Trophoblast cell (in vitro differentiated cells and primary cell): ENCODE data around the gene ATP8A2.

ENCODE experiments used
- DNase-seq, 2 donors: peaks; one replicate each; pipeline ENCODE4 v3.0.0-alpha.2; 2016
- H2AFZ ChIP-seq: 2 replicates; pipeline ENCODE4 v1.6.1; 2013; ENCODE audit warnings: low read length, moderate library complexity, mild to moderate bottlenecking; ENCODE audit not compliant: insufficient read depth, poor library complexity
- H2AK5ac ChIP-seq: 2 replicates; pipeline ENCODE4 v1.6.1; 2013; ENCODE audit warnings: mild to moderate bottlenecking, low read length
- H2BK120ac ChIP-seq: 2 replicates; pipeline ENCODE4 v1.6.1; 2013; ENCODE audit warnings: low read length, mild to moderate bottlenecking, moderate library complexity; ENCODE audit not compliant: insufficient read depth, poor library complexity
- H2BK12ac ChIP-seq: 2 replicates; pipeline ENCODE4 v1.6.1; 2013; ENCODE audit warnings: mild to moderate bottlenecking, low read length, moderate library complexity
- H2BK5ac ChIP-seq: 2 replicates; pipeline ENCODE4 v1.6.1; 2013; ENCODE audit warnings: low read length, low read depth, moderate library complexity, mild to moderate bottlenecking; ENCODE audit not compliant: poor library complexity
- H3K14ac ChIP-seq: 2 replicates; pipeline ENCODE4 v1.6.1; 2013; ENCODE audit warnings: mild to moderate bottlenecking, low read length
- H3K18ac ChIP-seq: 2 replicates; pipeline ENCODE4 v1.6.1; 2013; ENCODE audit warnings: mild to moderate bottlenecking, low read length
- H3K23ac ChIP-seq: 2 replicates; pipeline ENCODE4 v1.6.1; 2013; ENCODE audit warnings: low read length
- H3K27ac ChIP-seq: 2 replicates; pipeline ENCODE4 v1.5.1; 2013; ENCODE audit warnings: low read depth, mild to moderate bottlenecking, inconsistent platforms, low read length, moderate library complexity
- H3K27me3 ChIP-seq: 2 replicates; pipeline ENCODE4 v1.6.1; 2013; ENCODE audit warnings: inconsistent platforms, mild to moderate bottlenecking, low read length, moderate library complexity; ENCODE audit not compliant: insufficient read depth
- H3K36me3 ChIP-seq, 2 experiments: 1 replicate in 1 of 2; 2 replicates in 1 of 2; pipeline ENCODE4 v1.6.1; 2013; ENCODE audit warnings: low read length in 2 of 2, mild to moderate bottlenecking in 2 of 2, moderate library complexity in 1 of 2; ENCODE audit not compliant: insufficient read depth in 2 of 2, control insufficient read depth in 1 of 2
- H3K4ac ChIP-seq: 2 replicates; pipeline ENCODE4 v1.6.1; 2013; ENCODE audit warnings: low read depth, mild to moderate bottlenecking, low read length, moderate library complexity
- H3K4me1 ChIP-seq, 2 experiments: 1 replicate in 1 of 2; 2 replicates in 1 of 2; pipeline ENCODE4 v1.6.1; 2013; ENCODE audit warnings: low read length in 2 of 2, mild to moderate bottlenecking in 2 of 2, moderate library complexity in 1 of 2; ENCODE audit not compliant: insufficient read depth in 2 of 2, control insufficient read depth in 1 of 2
- H3K4me2 ChIP-seq: 2 replicates; pipeline ENCODE4 v1.6.1; 2013; ENCODE audit warnings: inconsistent platforms, mild to moderate bottlenecking, low read length, moderate library complexity
- H3K4me3 ChIP-seq: 2 replicates; pipeline ENCODE4 v1.5.1; 2013; ENCODE audit warnings: mild to moderate bottlenecking, low read depth, low read length, inconsistent platforms
- H3K79me1 ChIP-seq: one replicate; pipeline ENCODE4 v1.6.1; 2013; ENCODE audit warnings: low read length
- H3K79me2 ChIP-seq: 2 replicates; pipeline ENCODE4 v1.6.1; 2013; ENCODE audit warnings: low read length, mild to moderate bottlenecking; ENCODE audit not compliant: control insufficient read depth, insufficient read depth, poor library complexity
- H3K9ac ChIP-seq: 2 replicates; pipeline ENCODE4 v1.6.1; 2013; ENCODE audit warnings: mild to moderate bottlenecking, low read length
- H3K9me3 ChIP-seq: 2 replicates; pipeline ENCODE4 v1.6.1; 2013; ENCODE audit warnings: low read depth, mild to moderate bottlenecking, control low read depth, inconsistent platforms, low read length; ENCODE audit not compliant: insufficient read depth
- H4K12ac ChIP-seq: 2 replicates; pipeline ENCODE4 v1.6.1; 2013; ENCODE audit warnings: low read depth, mild to moderate bottlenecking, low read length, moderate library complexity
- H4K8ac ChIP-seq: 2 replicates; pipeline ENCODE4 v1.6.1; 2013; ENCODE audit warnings: low read depth, mild to moderate bottlenecking, low read length, moderate library complexity
- H4K91ac ChIP-seq: one replicate; pipeline ENCODE4 v1.6.1; 2013; ENCODE audit warnings: low read depth, mild to moderate bottlenecking, low read length, moderate library complexity
- WGBS: extraction: QIAGEN DNeasy Blood & Tissue Kit; methylation state at CpG from one replicate; pipeline ENCODE4 v1.1.7; 2013; ENCODE audit warnings: missing lambda C conversion rate; ENCODE audit not compliant: insufficient read length, insufficient coverage; ENCODE audit errors: extremely low coverage; 5-methylcytosine and 5-hydroxymethylcytosine counted together

The ATP8A2 gene

GRCh38 chr13:25933520-25933919 lies 561.7 kb downstream of the ATP8A2 start:
- no peak overlapping the region for H2BK120ac ChIP-seq
- no peaks in the 10 kb centered on the region for H3K79me2 ChIP-seq
- H3K79me1 ChIP-seq, result no peaks in the 10 kb centered on the region
- no CpG with 5 or more reads among the region's 4 CpGs for WGBS
- no peak overlapping the region for H3K23ac ChIP-seq
- H3K4me1 ChIP-seq, result no peaks in the 10 kb centered on the region
- H4K12ac ChIP-seq, result no peak overlapping the region
- H2BK5ac ChIP-seq, result no peak overlapping the region
- no peak overlapping the region for H3K4me2 ChIP-seq
- DNase-seq, result no peak
- H3K18ac ChIP-seq, result no peak overlapping the region
- no peak overlapping the region for H2BK12ac ChIP-seq
- no peaks in the 10 kb centered on the region for H3K36me3 ChIP-seq
- no peak overlapping the region for H3K4me3 ChIP-seq
- H2AFZ ChIP-seq, result no peak overlapping the region
- no peaks in the 10 kb centered on the region for H3K27me3 ChIP-seq
- no peak overlapping the region for H4K8ac ChIP-seq
- H3K9ac ChIP-seq, result no peak overlapping the region
- no peak overlapping the region for H3K4ac ChIP-seq
- H4K91ac ChIP-seq, result no peak overlapping the region
- H3K9me3 ChIP-seq, result peaks cover 1% of the 10 kb centered on the region
- H2AK5ac ChIP-seq, result no peak overlapping the region
- H3K14ac ChIP-seq, result no peak overlapping the region
- no peak overlapping the region for H3K27ac ChIP-seq

- no peak overlapping the region for H3K23ac ChIP-seq
- H3K27ac ChIP-seq, result no peak overlapping the region
- H3K4ac ChIP-seq, result no peak overlapping the region
- no peak overlapping the region for H4K91ac ChIP-seq
- no peak overlapping the region for H2AFZ ChIP-seq
- H4K8ac ChIP-seq, result no peak overlapping the region
- H3K18ac ChIP-seq, result no peak overlapping the region
- H3K9ac ChIP-seq, result no peak overlapping the region
- H3K79me2 ChIP-seq, result no peaks in the 10 kb centered on the region
- no peaks in the 10 kb centered on the region for H3K79me1 ChIP-seq
- H2BK120ac ChIP-seq, result no peak overlapping the region
- DNase-seq, result no peak
- no peak overlapping the region for H2BK12ac ChIP-seq
- no peaks in the 10 kb centered on the region for H3K27me3 ChIP-seq
- no peak overlapping the region for H2AK5ac ChIP-seq
- WGBS, result no CpG with 5 or more reads among the region's 6 CpGs
- H3K4me1 ChIP-seq, result no peaks in the 10 kb centered on the region
- H3K4me3 ChIP-seq, result no peak overlapping the region
- no peak overlapping the region for H3K14ac ChIP-seq
- no peak overlapping the region for H3K4me2 ChIP-seq
- H3K36me3 ChIP-seq, result no peaks in the 10 kb centered on the region
- peaks cover 1% of the 10 kb centered on the region for H3K9me3 ChIP-seq
- H4K12ac ChIP-seq, result no peak overlapping the region
- no peak overlapping the region for H2BK5ac ChIP-seq
These were observed 562.4 kb downstream of the ATP8A2 start for GRCh38 chr13:25934127-25934526.

- Histone ChIP-seq H2AFZ (no peak overlapping the region), H3K4me3 (no peak overlapping the region), H3K9me3 (peaks cover 4% of the 10 kb centered on the region), H3K4me1 (no peaks in the 10 kb centered on the region), H3K79me2 (no peaks in the 10 kb centered on the region), H3K4me2 (no peak overlapping the region), H2BK12ac (no peak overlapping the region), H3K27me3 (no peaks in the 10 kb centered on the region), H3K14ac (no peak overlapping the region), H3K36me3 (no peaks in the 10 kb centered on the region), H3K9ac (no peak overlapping the region), H2BK120ac (no peak overlapping the region), H3K27ac (no peak overlapping the region), H3K23ac (no peak overlapping the region), H3K79me1 (no peaks in the 10 kb centered on the region), H4K91ac (no peak overlapping the region), H2AK5ac (no peak overlapping the region), H4K8ac (no peak overlapping the region), H4K12ac (no peak overlapping the region), H3K4ac (no peak overlapping the region), H3K18ac (no peak overlapping the region), H2BK5ac (no peak overlapping the region)
- WGBS, result no CpG with 5 or more reads among the region's 24 CpGs
- no peak for DNase-seq
These were observed 568.4 kb downstream of the ATP8A2 start for GRCh38 chr13:25939961-25940687.

GRCh38 chr13:25943081-25943480 lies 571.3 kb downstream of the ATP8A2 start:
- no peak overlapping the region for H3K4ac ChIP-seq
- no peak overlapping the region for H3K14ac ChIP-seq
- H3K4me2 ChIP-seq, result no peak overlapping the region
- no peaks in the 10 kb centered on the region for H3K4me1 ChIP-seq
- H4K12ac ChIP-seq, result no peak overlapping the region
- no peaks in the 10 kb centered on the region for H3K36me3 ChIP-seq
- no CpG with 5 or more reads among the region's 5 CpGs for WGBS
- no peaks in the 10 kb centered on the region for H3K79me1 ChIP-seq
- DNase-seq, result no peak
- H3K9me3 ChIP-seq, result peaks cover 4% of the 10 kb centered on the region
- H3K23ac ChIP-seq, result no peak overlapping the region
- H3K27me3 ChIP-seq, result no peaks in the 10 kb centered on the region
- no peak overlapping the region for H3K18ac ChIP-seq
- H2AK5ac ChIP-seq, result no peak overlapping the region
- H2BK120ac ChIP-seq, result no peak overlapping the region
- no peak overlapping the region for H4K91ac ChIP-seq
- H3K4me3 ChIP-seq, result no peak overlapping the region
- no peak overlapping the region for H3K27ac ChIP-seq
- no peak overlapping the region for H2AFZ ChIP-seq
- H3K79me2 ChIP-seq, result no peaks in the 10 kb centered on the region
- no peak overlapping the region for H2BK12ac ChIP-seq
- no peak overlapping the region for H3K9ac ChIP-seq
- no peak overlapping the region for H4K8ac ChIP-seq
- no peak overlapping the region for H2BK5ac ChIP-seq
